Ishikawa (cell line): Measurements from ENCODE around the gene USO1.

Source experiments
- CEBPB ChIP-seq: IDR thresholded peaks from 2 replicates; pipeline ENCODE4 v1.6.1; 2012
- CREB1 ChIP-seq: IDR thresholded peaks from 2 replicates; pipeline ENCODE4 v1.6.1; 2012; ENCODE audit warnings: low read depth
- EGR1 ChIP-seq: IDR thresholded peaks from 2 replicates; pipeline ENCODE4 v1.6.1; 2012
- EP300 ChIP-seq: IDR thresholded peaks from 2 replicates; pipeline ENCODE4 v1.6.1; 2012; ENCODE audit warnings: borderline replicate concordance
- FOXM1 ChIP-seq: IDR thresholded peaks from 2 replicates; pipeline ENCODE4 v1.6.1; 2012; ENCODE audit warnings: low read depth, borderline replicate concordance
- MAX ChIP-seq: IDR thresholded peaks from 2 replicates; pipeline ENCODE4 v1.6.1; 2012
- NFIC ChIP-seq: IDR thresholded peaks from 2 replicates; pipeline ENCODE4 v1.6.1; 2012
- RAD21 ChIP-seq: IDR thresholded peaks from 2 replicates; pipeline ENCODE4 v1.6.1; 2012; ENCODE audit warnings: low read depth
- REST ChIP-seq: IDR thresholded peaks from 2 replicates; pipeline ENCODE4 v1.6.1; 2012; ENCODE audit warnings: low read depth, mild to moderate bottlenecking
- TAF1 ChIP-seq: IDR thresholded peaks from 2 replicates; pipeline ENCODE4 v1.6.1; 2012; ENCODE audit warnings: low read depth, mild to moderate bottlenecking
- TCF12 ChIP-seq: IDR thresholded peaks from 2 replicates; pipeline ENCODE4 v1.6.1; 2012; ENCODE audit warnings: low read depth
- TEAD4 ChIP-seq: IDR thresholded peaks from 2 replicates; pipeline ENCODE4 v1.6.1; 2012
- USF1 ChIP-seq: IDR thresholded peaks from 2 replicates; pipeline ENCODE4 v1.6.1; 2012
- YY1 ChIP-seq: IDR thresholded peaks from 2 replicates; pipeline ENCODE4 v1.6.1; 2012; ENCODE audit warnings: low read depth
- ZBTB7A ChIP-seq: IDR thresholded peaks from 2 replicates; pipeline ENCODE4 v1.6.1; 2012; ENCODE audit warnings: low read depth

Gene USO1

GRCh38 chr4:75844151-75844662 is 119.8 kb downstream of the USO1 start:
- TF ChIP-seq CEBPB (no peak), FOXM1 (no peak), USF1 (no peak), TEAD4 (no peak), MAX (no peak), CREB1 (no peak), EP300 (no peak), NFIC (no peak), RAD21 (no peak), TCF12 (no peak), REST (no peak), YY1 (no peak), ZBTB7A (no peak), TAF1 (no peak), EGR1 (no peak)

- TF ChIP-seq CREB1 (no peak), EGR1 (no peak), YY1 (no peak), NFIC (no peak), ZBTB7A (no peak), REST (no peak), EP300 (no peak), TAF1 (no peak), MAX (no peak), USF1 (no peak), FOXM1 (no peak), TEAD4 (no peak)
Observed at GRCh38 chr4:75845992-75846391, 121.6 kb downstream of the USO1 start.

GRCh38 chr4:75848171-75848760 is 123.9 kb downstream of the USO1 start:
- TF ChIP-seq RAD21 = peak; percentile 88
- TF ChIP-seq CEBPB = peak; percentile 91

- TF ChIP-seq REST (no peak), TCF12 (no peak), NFIC (no peak), YY1 (no peak)
Observed at GRCh38 chr4:75848891-75849290, 124.5 kb downstream of the USO1 start.

- TF ChIP-seq EGR1 = no peak
- TF ChIP-seq YY1 = no peak
- no peak for TF ChIP-seq EP300
- no peak for TF ChIP-seq REST
- no peak for TF ChIP-seq USF1
- TF ChIP-seq TAF1 = no peak
- TF ChIP-seq RAD21 = no peak
- TF ChIP-seq FOXM1 = no peak
- no peak for TF ChIP-seq NFIC
Observed at GRCh38 chr4:75849461-75849860, 125.1 kb downstream of the USO1 start.
